ENCODE measurements around the gene MFAP1. TPM values are rescaled to one million over a fixed set of nuclear protein-coding genes. Genes with fewer than 3 reads are reported as not detected.
"Not testable (repeated sequence)": the region's sequence is repeated elsewhere in the genome, so short reads cannot be mapped to it uniquely, and the experiment has no call there.

Gene MFAP1, protein sequence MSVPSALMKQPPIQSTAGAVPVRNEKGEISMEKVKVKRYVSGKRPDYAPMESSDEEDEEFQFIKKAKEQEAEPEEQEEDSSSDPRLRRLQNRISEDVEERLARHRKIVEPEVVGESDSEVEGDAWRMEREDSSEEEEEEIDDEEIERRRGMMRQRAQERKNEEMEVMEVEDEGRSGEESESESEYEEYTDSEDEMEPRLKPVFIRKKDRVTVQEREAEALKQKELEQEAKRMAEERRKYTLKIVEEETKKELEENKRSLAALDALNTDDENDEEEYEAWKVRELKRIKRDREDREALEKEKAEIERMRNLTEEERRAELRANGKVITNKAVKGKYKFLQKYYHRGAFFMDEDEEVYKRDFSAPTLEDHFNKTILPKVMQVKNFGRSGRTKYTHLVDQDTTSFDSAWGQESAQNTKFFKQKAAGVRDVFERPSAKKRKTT
- polyA plus RNA-seq (2013, experiment 1 of 4) = 54.3 TPM
- 61.6 TPM for polyA plus RNA-seq (2013, experiment 2 of 4)
- 42.5 TPM for polyA plus RNA-seq (2013, experiment 3 of 4)
- polyA plus RNA-seq (2013, experiment 4 of 4) = 50.2 TPM

DNA sequence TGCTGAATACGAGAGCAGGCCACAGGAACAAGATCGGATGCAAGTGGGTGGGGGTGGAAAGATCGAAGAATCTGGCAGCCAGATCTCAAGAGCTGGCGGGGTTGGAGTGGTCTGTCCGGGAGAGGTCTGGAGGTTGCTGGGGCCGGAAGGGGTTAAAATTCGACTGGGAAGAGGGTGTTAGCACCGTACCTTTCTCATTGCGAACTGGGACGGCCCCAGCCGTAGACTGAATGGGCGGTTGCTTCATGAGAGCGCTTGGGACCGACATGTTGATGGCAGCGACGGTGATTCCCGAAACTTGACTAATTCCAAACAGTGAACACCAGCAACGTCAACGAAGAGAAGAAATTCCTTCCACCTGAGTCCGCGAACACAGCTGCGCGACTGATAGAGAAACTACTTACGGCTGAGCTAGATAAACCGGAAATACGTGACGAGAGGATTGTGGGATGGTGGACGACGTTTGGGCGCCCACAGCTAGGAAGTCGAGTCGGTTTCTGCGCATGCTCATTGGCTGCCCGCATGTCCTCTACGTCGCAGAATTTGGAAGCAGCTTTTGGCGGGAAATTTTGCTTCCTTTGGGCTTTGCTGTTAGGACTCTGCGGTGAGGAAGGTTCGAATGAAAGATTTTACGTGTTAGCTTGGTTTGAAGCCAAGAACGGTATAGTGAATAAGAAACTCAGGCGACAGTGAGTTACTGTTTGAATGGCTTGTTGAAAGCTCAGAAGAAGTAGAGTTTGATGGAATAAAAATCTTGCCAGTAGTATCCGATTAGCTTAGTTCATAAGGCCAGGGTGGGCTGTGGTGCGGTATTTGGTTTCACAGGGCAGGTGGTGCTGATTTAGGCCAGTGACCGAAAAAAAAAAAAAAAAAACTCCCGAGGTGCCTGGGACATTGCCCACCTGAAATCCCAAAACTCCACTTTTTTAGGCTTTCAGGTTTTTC lies at the start of gene MFAP1:
Gene MFAP1, minus strand, starts transcription at position 389 of the 945 bp plus-strand sequence. Its CDS starts 121 bp downstream, at position 268.
- peak within 1 kb of the TSS; percentile 5 for H3K27ac ChIP-seq (ENCODE audit: insufficient read depth, low read depth, low read length, poor library complexity, severe bottlenecking)
- no peaks in the 10 kb centered on the region for H3K9me3 ChIP-seq (ENCODE audit: control insufficient read depth, low read length)
- 12% methylated on average over 46 of the region's 46 CpGs for whole genome bisulfite sequencing, 2 experiments
- no peaks in the 10 kb centered on the region for H3K36me3 ChIP-seq (ENCODE audit: control insufficient read depth, insufficient read depth, low read length)
- H3K27me3 ChIP-seq (ENCODE audit: control insufficient read depth, insufficient read depth, low read length, poor library complexity, severe bottlenecking) = no peaks in the 10 kb centered on the region
- peak within 1 kb of the TSS; percentile 49 for H3K4me3 ChIP-seq (ENCODE audit: insufficient read depth, low read depth, low read length)
- H3K4me1 ChIP-seq (ENCODE audit: control insufficient read depth, insufficient read depth, low read length) = peaks cover 6% of the 10 kb centered on the region

DNA sequence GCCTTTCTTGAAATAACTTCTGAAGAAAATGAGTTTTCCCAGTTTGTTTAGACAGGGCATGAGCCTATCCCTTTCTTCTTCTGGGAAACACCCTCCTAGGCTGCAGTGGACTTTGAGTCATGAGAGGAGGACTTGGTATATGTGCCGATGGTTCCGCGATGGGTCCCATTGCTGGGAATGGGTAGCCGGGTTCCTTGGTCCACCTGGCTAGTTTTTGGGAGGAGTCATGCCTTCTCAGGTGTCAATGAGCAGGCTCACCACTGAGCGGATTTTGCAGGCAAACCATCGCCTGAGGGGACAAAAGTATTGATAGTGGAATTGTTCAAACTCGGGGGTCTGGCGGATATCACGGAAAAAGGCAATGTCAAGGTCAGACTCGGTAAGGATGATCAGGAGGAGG lies 49.2 kb upstream of the MFAP1 start:
- 95 to 96% methylated on average over 10 of the region's 10 CpGs for WGBS, 2 experiments

DNA sequence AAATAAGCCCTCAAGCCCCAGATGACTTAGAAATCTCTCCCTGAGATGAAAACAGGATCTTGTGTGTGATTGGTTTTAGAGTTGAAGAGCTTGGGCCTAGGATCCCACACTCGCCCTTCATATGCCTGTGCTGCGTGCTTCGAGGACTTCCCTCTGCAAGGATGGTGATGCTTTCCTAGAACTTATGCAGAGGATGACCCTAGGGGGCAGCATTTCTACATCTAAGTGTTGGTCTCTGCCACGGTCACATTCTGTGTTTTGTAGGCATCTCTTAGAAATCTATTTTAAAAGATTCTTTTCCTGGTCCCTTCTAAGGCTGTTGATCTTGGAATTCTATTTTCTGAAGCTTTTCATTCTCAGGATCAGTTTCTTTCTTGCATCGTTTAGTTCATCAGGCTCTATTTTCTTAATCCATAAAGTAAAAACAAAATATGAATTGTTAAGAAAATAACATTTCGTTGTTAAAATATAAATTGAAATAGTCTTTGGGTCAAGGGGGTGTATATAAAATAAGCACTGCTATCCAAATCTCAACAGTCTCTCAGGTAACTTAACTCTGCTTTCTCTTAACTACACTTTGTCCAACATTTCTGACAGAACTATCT lies 48.0 kb upstream of the MFAP1 start:
- 76 to 80% methylated on average over 4 of the region's 6 CpGs for WGBS, 2 experiments
- H3K27ac ChIP-seq (ENCODE audit: insufficient read depth, low read depth, low read length, poor library complexity, severe bottlenecking) = no peak overlapping the region
- no peaks in the 10 kb centered on the region for H3K9me3 ChIP-seq (ENCODE audit: control insufficient read depth, low read length)
- H3K36me3 ChIP-seq (ENCODE audit: control insufficient read depth, insufficient read depth, low read length) = peaks cover 4% of the 10 kb centered on the region
- H3K27me3 ChIP-seq (ENCODE audit: control insufficient read depth, insufficient read depth, low read length, poor library complexity, severe bottlenecking) = no peaks in the 10 kb centered on the region
- no peaks in the 10 kb centered on the region for H3K4me1 ChIP-seq (ENCODE audit: control insufficient read depth, insufficient read depth, low read length)
- no peak overlapping the region for H3K4me3 ChIP-seq (ENCODE audit: insufficient read depth, low read depth, low read length)

More for the DNA sequence above, 49.2 kb upstream of the MFAP1 start:
- H3K9me3 ChIP-seq (ENCODE audit: control insufficient read depth, low read length) = no peaks in the 10 kb centered on the region
- H3K27ac ChIP-seq (ENCODE audit: insufficient read depth, low read depth, low read length, poor library complexity, severe bottlenecking) = no peak overlapping the region
- peaks cover 4% of the 10 kb centered on the region for H3K36me3 ChIP-seq (ENCODE audit: control insufficient read depth, insufficient read depth, low read length)
- H3K4me3 ChIP-seq (ENCODE audit: insufficient read depth, low read depth, low read length) = no peak overlapping the region
- H3K27me3 ChIP-seq (ENCODE audit: control insufficient read depth, insufficient read depth, low read length, poor library complexity, severe bottlenecking) = no peaks in the 10 kb centered on the region
- no peaks in the 10 kb centered on the region for H3K4me1 ChIP-seq (ENCODE audit: control insufficient read depth, insufficient read depth, low read length)

DNA sequence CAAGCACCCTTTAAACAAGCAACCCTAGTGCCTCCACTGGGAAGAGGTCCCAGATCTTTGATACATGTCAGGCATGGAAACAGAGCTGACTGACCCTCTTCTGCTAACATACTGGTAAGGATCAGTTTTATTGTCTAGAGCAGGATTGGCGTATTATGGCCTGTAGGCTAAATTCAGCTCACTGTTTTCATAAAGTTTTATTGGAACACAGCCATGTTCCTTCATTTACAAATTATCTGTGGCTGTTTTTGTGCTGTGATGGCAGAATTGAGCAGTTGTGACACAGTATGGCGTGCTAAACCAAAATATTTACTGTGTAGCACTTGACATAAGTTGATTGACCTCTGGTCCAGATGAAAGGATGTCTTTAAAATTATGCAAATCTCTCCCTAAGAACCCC lies 47.3 kb upstream of the MFAP1 start:
- H3K4me3 ChIP-seq (ENCODE audit: insufficient read depth, low read depth, low read length) = no peak overlapping the region
- no peaks in the 10 kb centered on the region for H3K9me3 ChIP-seq (ENCODE audit: control insufficient read depth, low read length)
- no peak overlapping the region for H3K27ac ChIP-seq (ENCODE audit: insufficient read depth, low read depth, low read length, poor library complexity, severe bottlenecking)
- peaks cover 4% of the 10 kb centered on the region for H3K36me3 ChIP-seq (ENCODE audit: control insufficient read depth, insufficient read depth, low read length)
- H3K4me1 ChIP-seq (ENCODE audit: control insufficient read depth, insufficient read depth, low read length) = no peaks in the 10 kb centered on the region
- WGBS, 2 experiments = 87 to 93% methylated on average over 2 of the region's 2 CpGs
- no peaks in the 10 kb centered on the region for H3K27me3 ChIP-seq (ENCODE audit: control insufficient read depth, insufficient read depth, low read length, poor library complexity, severe bottlenecking)

DNA sequence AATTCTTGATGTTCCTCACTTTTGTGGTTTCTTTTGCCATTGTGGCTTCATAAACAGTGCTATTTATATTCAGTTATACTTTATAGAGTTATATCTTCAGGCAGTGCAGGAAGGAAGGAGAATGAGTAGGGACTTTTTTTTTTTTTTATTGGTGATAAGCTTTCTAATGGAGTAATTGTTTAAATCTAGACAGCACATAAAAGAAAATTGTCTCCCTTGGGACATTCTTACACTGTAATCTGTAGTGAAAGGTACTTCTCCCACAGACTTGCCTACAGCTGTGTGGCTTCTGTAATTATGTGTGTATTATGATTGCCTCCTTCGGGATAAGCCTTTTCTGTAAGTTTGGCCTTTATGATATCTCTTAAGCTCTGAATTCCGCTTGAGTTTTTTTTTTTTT lies 43.9 kb upstream of the MFAP1 start:
- H3K36me3 ChIP-seq (ENCODE audit: control insufficient read depth, insufficient read depth, low read length) = peaks cover 4% of the 10 kb centered on the region
- H3K4me1 ChIP-seq (ENCODE audit: control insufficient read depth, insufficient read depth, low read length) = no peaks in the 10 kb centered on the region
- H3K4me3 ChIP-seq (ENCODE audit: insufficient read depth, low read depth, low read length) = no peak overlapping the region
- WGBS, 2 experiments = 96 to 100% methylated on average over 2 of the region's 2 CpGs
- H3K9me3 ChIP-seq (ENCODE audit: control insufficient read depth, low read length) = no peaks in the 10 kb centered on the region
- H3K27ac ChIP-seq (ENCODE audit: insufficient read depth, low read depth, low read length, poor library complexity, severe bottlenecking) = no peak overlapping the region
- H3K27me3 ChIP-seq (ENCODE audit: control insufficient read depth, insufficient read depth, low read length, poor library complexity, severe bottlenecking) = no peaks in the 10 kb centered on the region

DNA sequence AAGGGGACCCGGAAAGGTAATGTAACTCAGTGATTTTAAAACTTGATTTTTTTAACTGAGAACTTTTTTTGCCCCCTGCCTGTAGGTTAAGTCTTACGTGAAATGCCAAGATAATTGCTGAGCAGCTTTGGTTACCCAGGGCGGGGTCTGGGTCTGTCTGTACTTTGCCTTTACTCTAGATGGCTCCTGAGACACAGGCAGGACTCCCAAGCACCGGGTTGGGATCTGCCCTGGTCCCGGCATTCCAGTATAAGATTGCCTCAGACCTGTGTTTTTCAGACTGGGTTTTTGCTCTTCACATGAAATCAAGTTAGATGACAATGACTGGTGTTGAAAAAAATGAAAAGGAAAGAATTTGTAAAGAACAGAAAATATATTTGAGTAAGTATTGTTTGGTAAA lies 42.6 kb upstream of the MFAP1 start:
- WGBS, 2 experiments = 92 to 97% methylated on average over 5 of the region's 5 CpGs
- Histone ChIP-seq H3K4me3 (ENCODE audit: insufficient read depth, low read depth, low read length) (no peak overlapping the region), H3K27ac (ENCODE audit: insufficient read depth, low read depth, low read length, poor library complexity, severe bottlenecking) (no peak overlapping the region), H3K36me3 (ENCODE audit: control insufficient read depth, insufficient read depth, low read length) (peaks cover 4% of the 10 kb centered on the region), H3K9me3 (ENCODE audit: control insufficient read depth, low read length) (no peaks in the 10 kb centered on the region), H3K27me3 (ENCODE audit: control insufficient read depth, insufficient read depth, low read length, poor library complexity, severe bottlenecking) (no peaks in the 10 kb centered on the region), H3K4me1 (ENCODE audit: control insufficient read depth, insufficient read depth, low read length) (no peaks in the 10 kb centered on the region)

DNA sequence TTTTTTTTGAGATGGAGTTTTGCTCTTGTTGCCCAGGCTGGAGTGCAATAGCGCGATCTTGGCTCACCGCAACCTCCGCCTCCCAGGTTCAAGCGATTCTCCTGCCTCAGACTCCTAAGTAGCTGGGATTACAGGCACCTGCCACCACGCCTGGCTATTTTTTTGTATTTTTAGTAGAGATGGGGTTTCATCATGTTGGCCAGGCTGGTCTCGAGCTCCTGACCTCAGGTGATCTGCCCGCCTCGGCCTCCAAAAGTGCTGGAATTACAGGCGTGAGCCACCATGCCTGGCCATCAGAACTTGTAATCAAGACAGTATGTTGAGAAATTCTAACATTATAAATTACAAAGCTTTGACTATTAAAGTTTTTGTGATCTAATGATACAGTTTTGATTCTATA lies 42.1 kb upstream of the MFAP1 start:
- H3K4me3 ChIP-seq (ENCODE audit: insufficient read depth, low read depth, low read length); H3K9me3 ChIP-seq (ENCODE audit: control insufficient read depth, low read length); H3K27ac ChIP-seq (ENCODE audit: insufficient read depth, low read depth, low read length, poor library complexity, severe bottlenecking); H3K4me1 ChIP-seq (ENCODE audit: control insufficient read depth, insufficient read depth, low read length); H3K27me3 ChIP-seq (ENCODE audit: control insufficient read depth, insufficient read depth, low read length, poor library complexity, severe bottlenecking); H3K36me3 ChIP-seq (ENCODE audit: control insufficient read depth, insufficient read depth, low read length): not testable (repeated sequence)
- WGBS, 2 experiments = 92 to 95% methylated on average over 10 of the region's 10 CpGs

GRCh38 chr15:43859546-43859945 lies 35.1 kb upstream of the MFAP1 start:
- 94 to 95% methylated on average over 4 of the region's 4 CpGs for WGBS, 2 experiments
- H3K36me3 ChIP-seq (ENCODE audit: control insufficient read depth, insufficient read depth, low read length) = peaks cover 19% of the 10 kb centered on the region

DNA sequence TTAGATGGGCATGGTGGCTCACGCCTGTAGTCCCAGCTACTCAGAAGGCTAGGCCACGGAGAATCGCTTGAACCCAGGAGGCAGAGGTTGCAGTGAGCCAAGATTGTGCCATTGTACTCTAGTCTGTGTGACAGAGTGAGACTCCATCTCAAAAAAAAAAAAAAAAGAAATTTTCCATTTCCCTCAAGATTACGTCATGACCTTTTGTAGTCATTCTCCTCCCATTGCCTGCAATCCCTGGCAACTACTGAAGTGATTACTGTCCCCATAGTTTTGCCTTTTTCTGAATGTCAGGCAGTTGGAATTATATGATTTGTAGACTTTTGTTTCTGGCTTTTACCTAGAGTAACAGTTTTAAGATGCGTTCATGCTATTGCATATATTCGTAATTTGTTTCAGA lies 30.3 kb upstream of the MFAP1 start:
- no peaks in the 10 kb centered on the region for H3K4me1 ChIP-seq (ENCODE audit: control insufficient read depth, insufficient read depth, low read length)
- peaks cover 31% of the 10 kb centered on the region for H3K36me3 ChIP-seq (ENCODE audit: control insufficient read depth, insufficient read depth, low read length)
- no peaks in the 10 kb centered on the region for H3K27me3 ChIP-seq (ENCODE audit: control insufficient read depth, insufficient read depth, low read length, poor library complexity, severe bottlenecking)
- H3K27ac ChIP-seq (ENCODE audit: insufficient read depth, low read depth, low read length, poor library complexity, severe bottlenecking) = no peak overlapping the region
- H3K4me3 ChIP-seq (ENCODE audit: insufficient read depth, low read depth, low read length) = no peak overlapping the region
- H3K9me3 ChIP-seq (ENCODE audit: control insufficient read depth, low read length) = no peaks in the 10 kb centered on the region
- WGBS, 2 experiments = 90 to 96% methylated on average over 5 to 6 of the region's 6 CpGs

More at GRCh38 chr15:43859546-43859945, 35.1 kb upstream of the MFAP1 start:
- H3K4me3 ChIP-seq (ENCODE audit: insufficient read depth, low read depth, low read length) = no peak overlapping the region
- no peaks in the 10 kb centered on the region for H3K4me1 ChIP-seq (ENCODE audit: control insufficient read depth, insufficient read depth, low read length)
- H3K9me3 ChIP-seq (ENCODE audit: control insufficient read depth, low read length) = no peaks in the 10 kb centered on the region
- no peak overlapping the region for H3K27ac ChIP-seq (ENCODE audit: insufficient read depth, low read depth, low read length, poor library complexity, severe bottlenecking)
- H3K27me3 ChIP-seq (ENCODE audit: control insufficient read depth, insufficient read depth, low read length, poor library complexity, severe bottlenecking) = no peaks in the 10 kb centered on the region
